ENCODE results near the gene DCAF5.

Gene DCAF5

GRCh38 chr14:69139743-69140142 lies 13.2 kb downstream of the DCAF5 start:
- H3K27me3 ChIP-seq (ENCODE audit: insufficient read depth, low read depth, severe bottlenecking), result no peaks in the 10 kb centered on the region
- TF ChIP-seq CTCF (IDR thresholded peaks at IDR 0.05; ENCODE audit: low read depth, low read length), result no peak
- H3K36me3 ChIP-seq, result no peaks in the 10 kb centered on the region
- H3K4me3 ChIP-seq (ENCODE audit: low read depth, low read length), result no peak overlapping the region
- DNase-seq, result no peak
- no peaks in the 10 kb centered on the region for H3K9me3 ChIP-seq (ENCODE audit: severe bottlenecking)
- H3K27ac ChIP-seq, result no peak overlapping the region

- TF ChIP-seq CTCF (IDR thresholded peaks at IDR 0.05; ENCODE audit: low read depth, low read length), result no peak
- DNase-seq, result no peak
- Histone ChIP-seq H3K9me3 (ENCODE audit: severe bottlenecking) (no peaks in the 10 kb centered on the region), H3K36me3 (no peaks in the 10 kb centered on the region), H3K27me3 (ENCODE audit: insufficient read depth, low read depth, severe bottlenecking) (no peaks in the 10 kb centered on the region), H3K27ac (no peak overlapping the region), H3K4me3 (ENCODE audit: low read depth, low read length) (no peak overlapping the region)
These were observed 14.9 kb downstream of the DCAF5 start for GRCh38 chr14:69137843-69138535.

- Histone ChIP-seq H3K36me3 (no peaks in the 10 kb centered on the region), H3K27ac (no peak overlapping the region), H3K9me3 (ENCODE audit: severe bottlenecking) (no peaks in the 10 kb centered on the region), H3K4me3 (ENCODE audit: low read depth, low read length) (no peak overlapping the region), H3K27me3 (ENCODE audit: insufficient read depth, low read depth, severe bottlenecking) (no peaks in the 10 kb centered on the region)
- TF ChIP-seq CTCF (IDR thresholded peaks at IDR 0.05; ENCODE audit: low read depth, low read length), result no peak
- no peak for DNase-seq
These were observed 15.5 kb downstream of the DCAF5 start for GRCh38 chr14:69137416-69137815.

GRCh38 chr14:69135133-69135532 lies 17.8 kb downstream of the DCAF5 start:
- Histone ChIP-seq H3K4me3 (ENCODE audit: low read depth, low read length) (no peak overlapping the region), H3K36me3 (no peaks in the 10 kb centered on the region), H3K27ac (no peak overlapping the region), H3K9me3 (ENCODE audit: severe bottlenecking) (no peaks in the 10 kb centered on the region), H3K27me3 (ENCODE audit: insufficient read depth, low read depth, severe bottlenecking) (no peaks in the 10 kb centered on the region)
- no peak for TF ChIP-seq CTCF (IDR thresholded peaks at IDR 0.05; ENCODE audit: low read depth, low read length)
- no peak for DNase-seq

GRCh38 chr14:69133206-69134125 lies 19.5 kb downstream of the DCAF5 start:
- Histone ChIP-seq H3K27ac (no peak overlapping the region), H3K36me3 (no peaks in the 10 kb centered on the region), H3K4me3 (ENCODE audit: low read depth, low read length) (no peak overlapping the region), H3K9me3 (ENCODE audit: severe bottlenecking) (no peaks in the 10 kb centered on the region), H3K27me3 (ENCODE audit: insufficient read depth, low read depth, severe bottlenecking) (no peaks in the 10 kb centered on the region)
- no peak for TF ChIP-seq CTCF (IDR thresholded peaks at IDR 0.05; ENCODE audit: low read depth, low read length)
- no peak for DNase-seq
